Upper lobe of left lung (tissue), 4 donors: Measurements from ENCODE around the gene ERI3.

Experiments
- CTCF ChIP-seq, 6 experiments: fragments of 450-650 bp in 4 of 6; fragments of 200-600 bp in 2 of 6; sonication (generic) in 2 of 6; IDR thresholded peaks; one replicate each; pipeline ENCODE4 v1.5.1; 2016 to 2019; ENCODE audit warnings: antibody characterized with exemption in 6 of 6
- POLR2AphosphoS5 ChIP-seq, 2 donors: sonication (generic); formaldehyde crosslinking; IDR thresholded peaks; one replicate each; pipeline ENCODE4 v1.5.1; 2017; ENCODE audit warnings: antibody characterized with exemption in 2 of 2

DNA sequence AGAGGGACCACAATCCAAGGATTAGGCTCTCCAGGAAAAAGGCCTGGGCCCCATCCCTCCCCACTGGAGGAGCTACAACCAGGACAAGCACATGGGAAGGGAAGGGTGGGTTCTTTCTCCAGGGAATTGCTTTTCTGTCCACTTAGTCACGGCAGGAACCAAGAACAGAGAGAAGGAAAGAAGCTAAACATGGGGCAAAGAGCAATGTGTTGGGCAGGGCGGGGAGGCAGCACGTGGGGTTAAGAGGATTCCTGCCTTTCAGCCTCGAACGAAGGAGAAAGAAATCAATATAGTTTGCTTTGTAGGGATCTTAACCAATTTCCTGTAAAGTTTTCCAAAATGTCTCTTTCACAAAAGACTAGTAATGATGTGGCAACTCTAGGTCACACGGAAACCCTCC is 21.7 kb downstream of the ERI3 start:
- TF ChIP-seq CTCF (IDR thresholded peaks at IDR 0.05) (no peak), POLR2AphosphoS5 (IDR thresholded peaks at IDR 0.05) (no peak)
